ENCODE measurements around the gene RCBTB2. TPM values are rescaled to one million over a fixed set of nuclear protein-coding genes. Genes with fewer than 3 reads are reported as not detected.

Gene RCBTB2
- total RNA-seq, 1 experiment from 2014 or later, result 11.7 TPM

GRCh38 chr13:48491423-48492095, 41.3 kb downstream of the RCBTB2 start:
- Histone ChIP-seq H3K79me1 (ENCODE audit: insufficient read depth, low read depth, low read length, poor library complexity, severe bottlenecking) (no peaks in the 10 kb centered on the region), H2BK120ac (ENCODE audit: low read depth, low read length, poor library complexity, severe bottlenecking) (no peak overlapping the region), H4K91ac (ENCODE audit: insufficient read length, low read depth, low read length) (no peak overlapping the region), H3K23ac (ENCODE audit: insufficient read length, low read depth, low read length) (no peak overlapping the region), H2BK5ac (ENCODE audit: insufficient read length, low read length) (no peak overlapping the region), H3K18ac (ENCODE audit: insufficient read length, low read depth, low read length) (no peak overlapping the region), H3K56ac (ENCODE audit: insufficient read length, low read depth, low read length) (no peak overlapping the region), H4K20me1 (ENCODE audit: control insufficient read depth, insufficient read depth, insufficient read length) (no peaks in the 10 kb centered on the region), H2AK5ac (ENCODE audit: insufficient read length, low read length) (no peak overlapping the region), H2BK20ac (ENCODE audit: low read depth, low read length, poor library complexity, severe bottlenecking) (no peak overlapping the region), H3K79me2 (ENCODE audit: insufficient read depth, low read length) (no peaks in the 10 kb centered on the region), H2AFZ (ENCODE audit: low read length) (no peak overlapping the region), H2BK12ac (ENCODE audit: insufficient read length, low read depth, low read length) (no peak overlapping the region), H2BK15ac (ENCODE audit: low read depth, low read length) (no peak overlapping the region), H3K27ac (ENCODE audit: insufficient read length, low read depth, low read length) (no peak overlapping the region), H4K8ac (replicated peaks; ENCODE audit: insufficient read length, low read depth, low read length) (no peak overlapping the region), H3K9ac (ENCODE audit: extremely low read depth, insufficient read length, low read length) (no peak overlapping the region), H3K27me3 (ENCODE audit: insufficient read depth, low read length) (no peaks in the 10 kb centered on the region), H3K4me2 (ENCODE audit: insufficient read depth, insufficient read length, low read length) (no peak overlapping the region), H4K5ac (ENCODE audit: insufficient read length, low read depth, low read length) (no peak overlapping the region), H3K4ac (ENCODE audit: low read depth, low read length) (no peak overlapping the region), H3K4me1 (ENCODE audit: insufficient read depth, low read length) (no peaks in the 10 kb centered on the region; the same call in 1 of the 2 replicates), H3K14ac (ENCODE audit: insufficient read depth, low read length) (no peak overlapping the region), H3K23me2 (ENCODE audit: insufficient read length, low read depth, low read length, poor library complexity, severe bottlenecking) (no peaks in the 10 kb centered on the region), H3K9me3 (ENCODE audit: control insufficient read depth, low read depth, low read length) (no peaks in the 10 kb centered on the region), H3T11ph (ENCODE audit: low read length) (no peak overlapping the region)
- peaks cover 2 to 7% of the 10 kb centered on the region in 2 experiments; a peak in 4 of 5 replicates for H3K9me3 Mint-ChIP-seq
- H3K4me3 Mint-ChIP-seq, result no peak overlapping the region
- H3K27ac Mint-ChIP-seq, result no peak overlapping the region
- H3K36me3 Mint-ChIP-seq (ENCODE audit: insufficient read depth in 1 of 3, low read depth in 3 of 3), result peaks cover 15 to 30% (median 18%) of the 10 kb centered on the region in 3 experiments; a peak in 6 of 7 replicates
- no peaks in the 10 kb centered on the region for H3K27me3 Mint-ChIP-seq (ENCODE audit: low read depth)
- TF ChIP-seq, protein P1, sequence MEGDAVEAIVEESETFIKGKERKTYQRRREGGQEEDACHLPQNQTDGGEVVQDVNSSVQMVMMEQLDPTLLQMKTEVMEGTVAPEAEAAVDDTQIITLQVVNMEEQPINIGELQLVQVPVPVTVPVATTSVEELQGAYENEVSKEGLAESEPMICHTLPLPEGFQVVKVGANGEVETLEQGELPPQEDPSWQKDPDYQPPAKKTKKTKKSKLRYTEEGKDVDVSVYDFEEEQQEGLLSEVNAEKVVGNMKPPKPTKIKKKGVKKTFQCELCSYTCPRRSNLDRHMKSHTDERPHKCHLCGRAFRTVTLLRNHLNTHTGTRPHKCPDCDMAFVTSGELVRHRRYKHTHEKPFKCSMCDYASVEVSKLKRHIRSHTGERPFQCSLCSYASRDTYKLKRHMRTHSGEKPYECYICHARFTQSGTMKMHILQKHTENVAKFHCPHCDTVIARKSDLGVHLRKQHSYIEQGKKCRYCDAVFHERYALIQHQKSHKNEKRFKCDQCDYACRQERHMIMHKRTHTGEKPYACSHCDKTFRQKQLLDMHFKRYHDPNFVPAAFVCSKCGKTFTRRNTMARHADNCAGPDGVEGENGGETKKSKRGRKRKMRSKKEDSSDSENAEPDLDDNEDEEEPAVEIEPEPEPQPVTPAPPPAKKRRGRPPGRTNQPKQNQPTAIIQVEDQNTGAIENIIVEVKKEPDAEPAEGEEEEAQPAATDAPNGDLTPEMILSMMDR (conservative IDR thresholded peaks at IDR 0.05), result no peak
- H3K4me1 Mint-ChIP-seq, result peaks cover 0 to 6% of the 10 kb centered on the region in 2 experiments
- DNase-seq, result no peak

All from H9 (cell line).